HG02763 (cell line): ENCODE measurements around the gene EPHA1.

Experiments used
- ATAC-seq: cut with Tn5 transposase; IDR thresholded peaks from one replicate; pipeline ENCODE4 v1.9.1; 2021; ENCODE audit warnings: mild to moderate bottlenecking, moderate library complexity; ENCODE audit not compliant: unreplicated experiment

Gene EPHA1

GRCh38 chr7:143352531-143353002 is 56.1 kb downstream of the EPHA1 start:
- ATAC-seq = no peak

- no peak for ATAC-seq
These were observed 57.1 kb downstream of the EPHA1 start for GRCh38 chr7:143351574-143351973.

GRCh38 chr7:143351060-143351459 is 57.6 kb downstream of the EPHA1 start:
- ATAC-seq = no peak

GRCh38 chr7:143347950-143348349 is 60.7 kb downstream of the EPHA1 start:
- ATAC-seq = no peak

GRCh38 chr7:143346018-143346417 is 62.6 kb downstream of the EPHA1 start:
- ATAC-seq = no peak

GRCh38 chr7:143345428-143345900 is 63.2 kb downstream of the EPHA1 start:
- peak; percentile 60 for ATAC-seq

- no peak for ATAC-seq
These were observed 65.1 kb downstream of the EPHA1 start for GRCh38 chr7:143343596-143343995.

- no peak for ATAC-seq
These were observed 66.8 kb downstream of the EPHA1 start for GRCh38 chr7:143341842-143342241.
